NB4 (cell line): ENCODE data around the gene TIA1.

ENCODE experiments used
- CTCF ChIP-seq: IDR thresholded peaks from one replicate; pipeline ENCODE4 v1.5.1; 2012; ENCODE audit warnings: low read depth, low read length
- MAX ChIP-seq: IDR thresholded peaks from 2 replicates; pipeline ENCODE4 v1.6.1; 2011; ENCODE audit warnings: low read depth, low read length
- POLR2A ChIP-seq: IDR thresholded peaks from 2 replicates; pipeline ENCODE4 v1.6.1; 2011; ENCODE audit warnings: mild to moderate bottlenecking; ENCODE audit not compliant: insufficient read length; ENCODE audit errors: extremely low read depth

DNA sequence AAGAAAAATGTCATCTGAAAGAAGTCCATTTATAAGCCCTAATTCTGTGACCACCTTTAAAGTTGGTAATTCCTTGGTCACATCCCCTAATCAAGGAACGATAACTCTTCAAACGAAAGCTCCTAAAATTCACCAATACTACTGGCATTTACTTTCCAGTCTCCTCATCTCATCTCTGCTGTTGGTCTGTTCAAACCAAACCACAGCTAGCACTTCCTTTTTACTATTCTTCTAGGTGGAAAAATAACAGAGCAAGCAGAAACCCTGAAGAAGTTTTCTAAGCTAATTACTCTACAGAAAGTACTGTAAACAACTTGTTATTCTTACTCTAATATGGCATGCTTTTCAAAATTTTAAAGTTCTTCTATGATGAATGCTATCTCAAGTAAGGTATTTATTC, 21.6 kb downstream of the TIA1 start:
- TF ChIP-seq CTCF (no peak), POLR2A (no peak), MAX (no peak)
